Purkinje cell (primary cell): ENCODE results near the gene SUPT7L. TPM values are rescaled to one million over a fixed set of nuclear protein-coding genes. Genes with fewer than 3 reads are reported as not detected.

ENCODE experiments used
- polyA plus RNA-seq: library from polyadenylated mRNA; unstranded; fragments of >200 nt; fragmentation: Nextera tagmentation; gene quantifications from 2 replicates; pipeline ENCODE4 v1.2.1, GENCODE V29; 2014

SUPT7L gene
- 37.2 and 44.2 TPM in 2 replicates for polyA plus RNA-seq

GRCh38 chr2:27663285-27664153, at the start of gene SUPT7L, which contains the start of gene SLC4A1AP:
Gene SUPT7L (minus strand): TSS chr2:27663614. CDS start chr2:27662192, 1,422 bp downstream.
Gene SLC4A1AP (plus strand): TSS chr2:27663889. CDS start chr2:27663915, 26 bp downstream.

GRCh38 chr2:27628767-27629709, 34.4 kb downstream of the SUPT7L start, which contains the start of the genes CCDC121 and GPN1:
Gene CCDC121 (minus strand): TSS chr2:27629012. CDS start chr2:27627799, 1,213 bp downstream.
Gene GPN1 (plus strand): TSS chr2:27629050. CDS start chr2:27629059, 9 bp downstream.

Other genes with a start within 250 kb of the SUPT7L start
- 22.5 and 31.9 TPM in 2 replicates for gene NRBP1, start 235.0 kb downstream of the SUPT7L start, polyA plus RNA-seq
- 2.8 and 12.7 TPM in 2 replicates for gene KRTCAP3, start 221.2 kb downstream of the SUPT7L start, polyA plus RNA-seq
- gene IFT172, start 173.9 kb downstream of the SUPT7L start, polyA plus RNA-seq = 22.7 and 29.2 TPM in 2 replicates
- 4.4 and 5.1 TPM in 2 replicates for gene FNDC4, start 168.4 kb downstream of the SUPT7L start, polyA plus RNA-seq
- not detected in 2 replicates for gene GCKR, start 166.8 kb downstream of the SUPT7L start, polyA plus RNA-seq
- 17.0 and 18.0 TPM in 2 replicates for gene ZNF512, start 80.6 kb downstream of the SUPT7L start, polyA plus RNA-seq
- 2.7 and 3.4 TPM in 2 replicates for gene CCDC121, start 34.6 kb downstream of the SUPT7L start, polyA plus RNA-seq
- 38.3 and 42.4 TPM in 2 replicates for gene GPN1, start 34.6 kb downstream of the SUPT7L start, polyA plus RNA-seq
- 41.2 and 47.0 TPM in 2 replicates for gene SLC4A1AP, start 275 bp upstream of the SUPT7L start, polyA plus RNA-seq
- 616 and 668 TPM in 2 replicates for gene MRPL33, start 108.1 kb upstream of the SUPT7L start, polyA plus RNA-seq
- gene RBKS, start 226.8 kb upstream of the SUPT7L start, polyA plus RNA-seq = 1.8 and 4.5 TPM in 2 replicates
- 45.5 and 72.6 TPM in 2 replicates for gene BABAM2, start 227.1 kb upstream of the SUPT7L start, polyA plus RNA-seq